A673 (cell line): ENCODE data around the gene SLC51A. TPM values are rescaled to one million over a fixed set of nuclear protein-coding genes. Genes with fewer than 3 reads are reported as not detected.
A peak's percentile ranks its signal among the peaks of the same experiment; 100 is the strongest.
"Not testable (repeated sequence)": the region's sequence is repeated elsewhere in the genome, so short reads cannot be mapped to it uniquely, and the experiment has no call there.

Source experiments
- BruUV-seq: library from RNA; stranded (reverse); fragments of 400-500 nt; replicated peaks from 2 replicates; lab custom pipeline; 2021; lab: Mats Ljungman, UMichigan
- CTCF ChIA-PET: fragments of 300-600 bp; sonication (Branson Sonifier 250); formaldehyde crosslinking; loops from one replicate; lab custom pipeline; 2022; ENCODE audit warnings: antibody characterized with exemption; lab: Charles Lee
- POLR2A ChIA-PET: fragments of 300-600 bp; sonication (Branson Sonifier 250); formaldehyde crosslinking; loops from one replicate; lab custom pipeline; 2022; ENCODE audit warnings: antibody characterized with exemption; ENCODE audit not compliant: low non-redundant PET; lab: Charles Lee
- DNase-seq: peaks from one replicate; pipeline ENCODE4 v3.0.0-alpha.2; 2015; ENCODE audit warnings: low spot score
- H3K27ac ChIP-seq: fragments of 200-600 bp; sonication (generic); 2 replicates; pipeline ENCODE4 v1.5.1; 2016; ENCODE audit warnings: mixed run types, low read depth, mild to moderate bottlenecking, mixed read lengths, antibody characterized with exemption, low read length; ENCODE audit not compliant: poor library complexity, severe bottlenecking
- H3K27me3 ChIP-seq: fragments of 200-600 bp; sonication (generic); replicated peaks from 2 replicates; pipeline ENCODE4 v1.6.1; 2017; ENCODE audit warnings: mixed run types, low read depth, mild to moderate bottlenecking, mixed read lengths, antibody characterized with exemption, low read length; ENCODE audit not compliant: insufficient read depth, poor library complexity
- H3K36me3 ChIP-seq: fragments of 200-600 bp; sonication (generic); 2 replicates; pipeline ENCODE4 v1.6.1; 2016; ENCODE audit warnings: mixed run types, mild to moderate bottlenecking, mixed read lengths, antibody characterized with exemption, low read length; ENCODE audit not compliant: insufficient read depth, poor library complexity, severe bottlenecking
- H3K4me1 ChIP-seq: fragments of 200-600 bp; sonication (generic); 2 replicates; pipeline ENCODE4 v1.6.1; 2017; ENCODE audit warnings: mixed run types, mild to moderate bottlenecking, mixed read lengths, antibody characterized with exemption, low read length; ENCODE audit not compliant: insufficient read depth, poor library complexity, severe bottlenecking
- H3K4me3 ChIP-seq: fragments of 200-600 bp; sonication (generic); 2 replicates; pipeline ENCODE4 v1.5.1; 2016; ENCODE audit warnings: low read depth, mixed run types, mild to moderate bottlenecking, mixed read lengths, low read length; ENCODE audit not compliant: poor library complexity, severe bottlenecking
- H3K9me3 ChIP-seq: fragments of 200-600 bp; sonication (generic); 2 replicates; pipeline ENCODE4 v1.6.1; 2016; ENCODE audit warnings: mixed run types, low read depth, mild to moderate bottlenecking, mixed read lengths, antibody characterized with exemption, low read length; ENCODE audit not compliant: poor library complexity, severe bottlenecking
- CTCF ChIP-seq: fragments of 300-800, 200-600 bp; sonication (generic); conservative IDR thresholded peaks from 2 replicates; pipeline ENCODE4 v1.5.1; 2017; ENCODE audit warnings: low read depth, mild to moderate bottlenecking, antibody characterized with exemption, low read length, moderate library complexity, mixed read lengths
- EZH2 ChIP-seq: fragments of 200-600 bp; sonication (generic); IDR thresholded peaks from 2 replicates; pipeline ENCODE4 v1.6.1; 2017; ENCODE audit warnings: borderline replicate concordance, low read depth, mild to moderate bottlenecking, mixed read lengths, antibody characterized with exemption, low read length; ENCODE audit not compliant: poor library complexity, severe bottlenecking
- intact Hi-C: fragments of 100-400 bp; cut with micrococcal nuclease; formaldehyde crosslinking; loops from one replicate; pipeline ENCODE4 v1.10.0; 2022; ENCODE audit not compliant: unreplicated experiment
- total RNA-seq: library from RNA; stranded (reverse); gene quantifications from 2 replicates; pipeline ENCODE4 v1.2.3, GENCODE V29; 2021

Gene SLC51A
- total RNA-seq, 1 experiment from 2014 or later, result not detected

GRCh38 chr3:196198771-196199753, 17.3 kb upstream of the SLC51A start:
- DNase-seq, result peak; percentile 34
- H3K27ac ChIP-seq, result no peak overlapping the region
- intact Hi-C loops, result loop anchor here (5.0 kb wide), 1 partner anchor 177 kb away; no protein-coding TSS in a partner anchor
- no peak overlapping the region for H3K4me3 ChIP-seq
- H3K9me3 ChIP-seq, result no peaks in the 10 kb centered on the region
- H3K4me1 ChIP-seq, result no peaks in the 10 kb centered on the region
- ChIA-PET POLR2A (no interaction called here), CTCF (no interaction called here)
- no TSS peak for BruUV-seq
- no peaks in the 10 kb centered on the region for H3K27me3 ChIP-seq
- TF ChIP-seq CTCF (peak; percentile 40; the same call in 1 of the 2 replicates), EZH2 (no peak)
- H3K36me3 ChIP-seq, result no peaks in the 10 kb centered on the region

- no peak for DNase-seq
- BruUV-seq, result no TSS peak
- no peaks in the 10 kb centered on the region for H3K4me1 ChIP-seq
- CTCF ChIA-PET, result no interaction called here
- H3K27me3 ChIP-seq, result no peaks in the 10 kb centered on the region
- H3K4me3 ChIP-seq, result no peak overlapping the region
- intact Hi-C loops, result no loop called here
- no peaks in the 10 kb centered on the region for H3K9me3 ChIP-seq
- TF ChIP-seq EZH2, result no peak
- no peak for TF ChIP-seq CTCF
- no peak overlapping the region for H3K27ac ChIP-seq
- POLR2A ChIA-PET, result no interaction called here
- H3K36me3 ChIP-seq, result no peaks in the 10 kb centered on the region
Measured at GRCh38 chr3:196202516-196202970, 13.8 kb upstream of the SLC51A start.

- BruUV-seq, result no TSS peak
Measured at GRCh38 chr3:196203846-196204245, 12.5 kb upstream of the SLC51A start.

GRCh38 chr3:196205442-196206205, 10.7 kb upstream of the SLC51A start:
- DNase-seq, POLR2A ChIA-PET: not testable (repeated sequence)
- CTCF ChIA-PET, result interaction anchor here (0.6 kb wide), 1 partner anchor 348 kb away, joined by 3 read pairs; no protein-coding TSS in a partner anchor

More at GRCh38 chr3:196203846-196204245, 12.5 kb upstream of the SLC51A start:
- ChIA-PET POLR2A (no interaction called here), CTCF (no interaction called here)
- TF ChIP-seq EZH2, result no peak
- no peak for TF ChIP-seq CTCF
- intact Hi-C loops, result no loop called here
- H3K4me1 ChIP-seq, result no peaks in the 10 kb centered on the region
- H3K27me3 ChIP-seq, result no peaks in the 10 kb centered on the region
- H3K36me3 ChIP-seq, result no peaks in the 10 kb centered on the region
- H3K27ac ChIP-seq, result no peak overlapping the region
- H3K9me3 ChIP-seq, result no peaks in the 10 kb centered on the region
- DNase-seq, result no peak
- H3K4me3 ChIP-seq, result no peak overlapping the region

More at GRCh38 chr3:196205442-196206205, 10.7 kb upstream of the SLC51A start:
- H3K27ac ChIP-seq, BruUV-seq, H3K36me3 ChIP-seq, H3K4me3 ChIP-seq, H3K9me3 ChIP-seq, H3K27me3 ChIP-seq, H3K4me1 ChIP-seq, intact Hi-C loops: not testable (repeated sequence)
